Activated naive CD4-positive, alpha-beta T cell treated with anti-CD3 and anti-CD28 coated beads, Interleukin-2, amount 10 ng/mL, durations not matched to agents 7 days and 5 days (primary cell): ENCODE measurements around the gene KLRK1.
"Not testable (repeated sequence)": the region's sequence is repeated elsewhere in the genome, so short reads cannot be mapped to it uniquely, and the experiment has no call there.

ENCODE experiments used
- CTCF ChIA-PET: fragments of 350-600 bp; sonication (Branson Sonifier 250); formaldehyde crosslinking; loops from one replicate; lab custom pipeline; 2021; ENCODE audit warnings: antibody characterized with exemption; lab: Charles Lee
- DNase-seq: peaks from one replicate; pipeline ENCODE4 v3.0.0-alpha.2; 2020
- H3K27ac Mint-ChIP-seq: one replicate; pipeline ENCODE4 v1.8.0; 2021; ENCODE audit warnings: mild to moderate bottlenecking, moderate library complexity, mixed read lengths
- H3K27me3 Mint-ChIP-seq: one replicate; pipeline ENCODE4 v1.8.0; 2021; ENCODE audit warnings: mild to moderate bottlenecking, mixed read lengths
- H3K36me3 Mint-ChIP-seq: one replicate; pipeline ENCODE4 v1.8.0; 2021; ENCODE audit warnings: mixed read lengths
- H3K4me1 Mint-ChIP-seq: one replicate; pipeline ENCODE4 v1.8.0; 2021; ENCODE audit warnings: mixed read lengths
- H3K4me3 Mint-ChIP-seq: one replicate; pipeline ENCODE4 v1.8.0; 2021; ENCODE audit warnings: mild to moderate bottlenecking, moderate library complexity, mixed read lengths
- H3K9me3 Mint-ChIP-seq: one replicate; pipeline ENCODE4 v1.8.0; 2021; ENCODE audit warnings: mixed read lengths

Gene KLRK1

DNA sequence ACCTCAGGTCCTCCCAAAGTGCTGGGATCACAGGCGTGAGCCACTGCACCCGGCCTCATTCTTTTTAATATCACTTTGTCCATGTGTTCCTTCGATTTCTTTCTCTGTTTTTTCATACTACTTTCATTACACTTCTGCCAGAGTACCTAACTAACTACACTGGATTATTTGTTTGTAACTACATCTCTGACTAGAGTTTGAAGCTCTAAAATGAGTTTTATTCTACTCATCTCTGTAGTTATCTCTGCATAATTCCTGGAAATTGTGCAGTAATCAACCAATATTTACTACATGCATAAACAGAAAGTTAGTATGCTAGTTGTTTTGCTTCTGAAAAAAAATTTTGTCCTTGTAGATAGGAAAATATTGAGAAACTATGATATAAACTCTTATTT is 15.2 kb downstream of the KLRK1 start:
- Mint-ChIP-seq H3K4me1 (peaks cover 13% of the 10 kb centered on the region), H3K9me3 (no peaks in the 10 kb centered on the region), H3K36me3 (no peaks in the 10 kb centered on the region), H3K4me3 (no peak overlapping the region), H3K27me3 (peaks cover 9% of the 10 kb centered on the region), H3K27ac (no peak overlapping the region)
- no peak for DNase-seq
- CTCF ChIA-PET, result no interaction called here

DNA sequence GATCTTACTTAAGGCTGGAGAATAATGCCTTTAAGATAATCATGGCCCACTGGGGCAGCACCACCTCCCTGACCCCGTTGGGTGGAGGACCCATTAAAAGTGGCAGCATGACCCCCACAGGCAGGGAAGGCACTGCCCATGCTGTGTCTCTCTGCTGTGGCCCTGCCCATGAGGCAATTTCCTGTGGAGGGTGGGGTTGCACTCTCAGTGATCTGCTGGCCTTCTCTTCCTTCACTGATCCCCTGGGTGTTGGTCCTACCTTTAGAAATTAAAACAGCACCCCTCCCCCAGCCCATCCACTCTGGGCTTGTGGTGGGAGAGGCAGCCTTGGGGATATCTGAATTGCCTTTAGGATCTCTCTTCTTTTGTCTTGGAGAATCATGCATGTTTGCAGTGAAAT is 17.3 kb downstream of the KLRK1 start:
- peaks cover 6% of the 10 kb centered on the region for H3K9me3 Mint-ChIP-seq
- peaks cover 2% of the 10 kb centered on the region for H3K36me3 Mint-ChIP-seq
- H3K4me1 Mint-ChIP-seq, result peaks cover 16% of the 10 kb centered on the region
- DNase-seq, result no peak
- H3K27ac Mint-ChIP-seq, result no peak overlapping the region
- CTCF ChIA-PET, result no interaction called here
- peaks cover 16% of the 10 kb centered on the region for H3K27me3 Mint-ChIP-seq
- no peak overlapping the region for H3K4me3 Mint-ChIP-seq

DNA sequence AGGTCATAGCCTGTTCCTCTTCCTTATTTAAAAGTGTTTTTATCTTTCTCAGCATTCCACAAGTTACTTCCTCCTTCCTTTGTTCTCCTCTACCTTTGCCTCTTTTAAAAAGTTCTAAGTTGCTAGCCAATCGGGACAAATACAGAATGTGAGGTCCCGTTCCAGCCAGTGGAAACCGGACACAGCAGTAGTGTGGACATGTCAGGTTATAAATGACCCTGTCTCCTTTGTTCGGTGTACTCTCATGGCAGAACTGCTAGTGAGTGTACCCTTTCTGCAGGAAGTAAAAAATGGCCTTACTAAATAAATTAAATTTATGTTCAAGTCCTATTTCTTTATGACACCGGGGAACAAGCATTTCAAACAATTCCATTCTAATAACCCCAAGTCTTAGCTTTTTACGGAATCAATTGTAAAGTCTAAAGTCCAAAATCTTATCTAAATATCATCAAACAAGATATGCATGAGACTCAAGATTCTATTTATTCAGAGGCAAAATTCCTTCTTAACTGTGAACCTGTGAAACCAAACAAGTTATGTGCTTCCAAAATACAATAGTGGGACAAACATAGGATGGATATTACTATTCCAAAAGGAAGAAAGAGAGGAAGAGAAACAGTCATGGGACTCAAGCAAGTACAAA is 17.8 kb downstream of the KLRK1 start:
- CTCF ChIA-PET, H3K9me3 Mint-ChIP-seq, H3K36me3 Mint-ChIP-seq, H3K27ac Mint-ChIP-seq, H3K4me3 Mint-ChIP-seq, DNase-seq: not testable (repeated sequence)
- peaks cover 16% of the 10 kb centered on the region for H3K4me1 Mint-ChIP-seq
- H3K27me3 Mint-ChIP-seq, result peaks cover 16% of the 10 kb centered on the region

DNA sequence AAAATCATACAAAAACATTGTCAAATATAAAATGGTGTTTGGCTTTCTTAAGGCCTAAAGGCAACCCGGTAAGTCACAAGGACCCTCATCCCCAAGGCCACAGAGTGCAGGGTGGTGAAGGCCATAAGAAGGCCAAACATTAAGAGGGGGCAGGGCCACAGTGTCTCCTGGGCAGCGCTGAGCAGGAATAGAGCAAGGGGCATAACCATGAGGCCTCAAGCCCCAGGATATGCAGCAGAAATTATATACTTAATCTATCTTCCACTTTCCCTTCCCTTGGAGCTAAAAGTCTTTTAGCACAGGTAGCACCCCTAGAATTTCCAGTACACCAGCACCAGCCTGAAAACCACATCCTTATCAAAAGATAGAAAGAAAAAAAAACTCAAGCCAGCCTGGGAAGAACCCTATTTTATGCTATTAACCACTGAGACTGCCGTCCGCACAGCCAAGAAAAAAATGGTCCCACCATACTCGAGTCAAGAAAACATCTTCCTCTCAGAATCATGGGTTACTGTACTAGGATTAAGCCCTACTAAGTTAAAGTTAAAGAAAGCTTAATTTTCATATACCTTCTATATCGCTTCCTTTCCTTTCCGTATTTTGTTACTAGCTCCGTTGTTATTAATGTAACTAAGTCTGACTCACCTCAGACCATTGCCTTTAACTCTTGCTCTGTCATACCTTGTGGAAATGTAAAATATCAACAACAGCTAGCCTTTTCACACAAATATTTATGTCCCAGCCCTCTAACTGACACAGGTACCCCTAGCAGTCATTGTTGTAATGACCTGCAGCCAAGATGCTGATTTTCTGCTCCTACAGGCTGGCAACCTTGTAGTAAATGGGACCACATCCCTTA is 20.1 kb downstream of the KLRK1 start:
- Mint-ChIP-seq H3K4me1 (peaks cover 16% of the 10 kb centered on the region), H3K9me3 (peaks cover 7% of the 10 kb centered on the region), H3K27me3 (peaks cover 16% of the 10 kb centered on the region), H3K4me3 (no peak overlapping the region), H3K27ac (no peak overlapping the region), H3K36me3 (peaks cover 2% of the 10 kb centered on the region)
- CTCF ChIA-PET, result interaction anchor here (0.6 kb wide), 1 partner anchor 14 kb away, joined by 3 read pairs; no protein-coding TSS in a partner anchor
- DNase-seq, result no peak

DNA sequence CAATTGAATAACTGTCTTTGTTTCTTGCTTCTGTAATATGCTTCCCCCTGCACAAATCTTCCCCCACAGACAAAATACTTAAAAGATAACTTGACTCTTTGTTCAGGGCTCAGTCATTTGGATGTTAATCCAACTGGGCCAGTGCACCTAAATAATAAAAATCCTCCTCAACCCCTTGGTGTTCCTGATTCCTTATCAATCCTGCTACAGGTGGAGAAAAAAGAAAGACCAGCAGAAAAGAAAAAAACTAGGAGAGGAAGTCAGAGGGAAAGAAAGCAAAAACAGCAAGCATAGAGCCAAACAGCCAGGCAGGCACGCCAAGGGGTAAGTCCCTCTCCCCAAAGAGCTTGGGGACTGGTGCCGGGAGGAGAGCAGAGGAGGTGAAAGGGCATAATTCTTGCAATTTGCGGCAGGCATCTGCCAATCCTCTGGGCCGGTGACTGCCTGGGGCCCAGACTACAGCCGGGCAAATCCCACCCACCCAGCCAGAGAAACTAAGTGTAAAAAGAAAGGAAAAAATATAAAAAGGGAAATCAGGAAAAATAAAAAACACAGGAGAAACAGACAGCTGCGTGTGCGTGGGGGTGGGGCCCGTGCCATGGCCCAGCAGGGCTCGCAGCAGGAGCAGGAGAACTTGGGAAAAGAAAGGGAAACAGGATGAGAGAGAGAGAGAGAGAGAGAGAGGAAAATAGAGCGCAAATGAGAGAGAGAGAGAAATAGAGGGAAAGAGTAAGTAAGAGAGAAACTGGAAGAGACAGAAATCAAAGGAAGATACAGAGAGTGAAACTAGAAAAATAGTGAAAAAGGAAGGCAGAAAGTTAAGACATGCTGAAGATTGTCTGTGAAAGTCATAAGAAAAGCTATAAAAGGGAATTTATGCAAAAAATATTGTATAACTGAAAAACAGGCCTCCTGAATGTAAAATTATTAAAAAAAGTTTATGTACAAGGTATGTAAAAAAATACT is 21.4 kb downstream of the KLRK1 start:
- CTCF ChIA-PET, result no interaction called here
- Mint-ChIP-seq H3K4me3 (no peak overlapping the region), H3K4me1 (peaks cover 16% of the 10 kb centered on the region), H3K9me3 (peaks cover 7% of the 10 kb centered on the region), H3K27me3 (peaks cover 10% of the 10 kb centered on the region), H3K27ac (peak overlapping the region; percentile 31), H3K36me3 (peaks cover 2% of the 10 kb centered on the region)
- DNase-seq, result no peak

DNA sequence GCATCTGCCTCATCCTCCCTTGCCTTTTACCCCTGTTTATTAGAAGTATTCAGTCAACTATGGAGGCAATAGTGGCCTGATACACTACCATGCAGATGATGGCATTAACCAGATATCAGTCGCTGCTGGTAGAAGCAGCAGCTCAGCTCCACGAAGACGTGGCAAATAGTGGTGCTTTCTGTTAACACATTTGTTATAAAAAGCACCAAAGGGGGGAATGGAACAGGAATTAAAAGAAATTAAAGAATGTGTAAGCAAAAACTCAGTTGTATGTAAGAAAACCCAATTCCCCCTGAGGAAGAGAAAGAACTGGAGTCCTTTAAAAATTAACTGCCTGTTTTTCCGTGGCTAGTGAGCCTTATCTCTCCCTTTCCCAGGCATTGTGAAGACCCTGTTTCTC is 22.1 kb downstream of the KLRK1 start:
- H3K9me3 Mint-ChIP-seq, H3K36me3 Mint-ChIP-seq, DNase-seq, H3K27ac Mint-ChIP-seq, H3K4me3 Mint-ChIP-seq: not testable (repeated sequence)
- Mint-ChIP-seq H3K27me3 (peaks cover 10% of the 10 kb centered on the region), H3K4me1 (peaks cover 12% of the 10 kb centered on the region)
- CTCF ChIA-PET, result interaction anchor here (1.6 kb wide), 1 partner anchor 30 kb away, joined by 4 read pairs; no protein-coding TSS in a partner anchor

DNA sequence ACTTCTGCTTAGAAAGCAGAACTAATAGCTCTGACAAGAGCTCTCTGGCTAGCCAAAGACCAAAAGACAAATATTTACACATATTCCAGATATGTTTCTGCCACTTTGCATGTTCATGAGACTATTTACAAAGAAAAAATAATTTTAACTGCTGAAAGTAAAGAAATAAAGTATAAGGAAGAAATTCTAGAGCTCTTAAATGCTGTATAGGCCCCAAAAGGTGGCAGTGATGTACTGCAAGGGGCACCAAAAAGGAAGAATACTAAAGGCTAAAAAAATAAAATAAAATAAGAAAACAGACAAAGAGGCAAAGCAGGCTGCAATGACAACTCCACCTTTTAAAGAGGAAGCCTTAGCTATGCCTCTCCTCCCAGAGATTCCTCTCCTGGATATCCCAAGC is 23.0 kb downstream of the KLRK1 start:
- no peak for DNase-seq
- Mint-ChIP-seq H3K27me3 (peaks cover 10% of the 10 kb centered on the region), H3K36me3 (peaks cover 2% of the 10 kb centered on the region), H3K4me3 (no peak overlapping the region), H3K27ac (no peak overlapping the region), H3K4me1 (peaks cover 4% of the 10 kb centered on the region), H3K9me3 (peaks cover 7% of the 10 kb centered on the region)
- CTCF ChIA-PET, result interaction anchor here (1.6 kb wide), 1 partner anchor 31 kb away, joined by 4 read pairs; no protein-coding TSS in a partner anchor

DNA sequence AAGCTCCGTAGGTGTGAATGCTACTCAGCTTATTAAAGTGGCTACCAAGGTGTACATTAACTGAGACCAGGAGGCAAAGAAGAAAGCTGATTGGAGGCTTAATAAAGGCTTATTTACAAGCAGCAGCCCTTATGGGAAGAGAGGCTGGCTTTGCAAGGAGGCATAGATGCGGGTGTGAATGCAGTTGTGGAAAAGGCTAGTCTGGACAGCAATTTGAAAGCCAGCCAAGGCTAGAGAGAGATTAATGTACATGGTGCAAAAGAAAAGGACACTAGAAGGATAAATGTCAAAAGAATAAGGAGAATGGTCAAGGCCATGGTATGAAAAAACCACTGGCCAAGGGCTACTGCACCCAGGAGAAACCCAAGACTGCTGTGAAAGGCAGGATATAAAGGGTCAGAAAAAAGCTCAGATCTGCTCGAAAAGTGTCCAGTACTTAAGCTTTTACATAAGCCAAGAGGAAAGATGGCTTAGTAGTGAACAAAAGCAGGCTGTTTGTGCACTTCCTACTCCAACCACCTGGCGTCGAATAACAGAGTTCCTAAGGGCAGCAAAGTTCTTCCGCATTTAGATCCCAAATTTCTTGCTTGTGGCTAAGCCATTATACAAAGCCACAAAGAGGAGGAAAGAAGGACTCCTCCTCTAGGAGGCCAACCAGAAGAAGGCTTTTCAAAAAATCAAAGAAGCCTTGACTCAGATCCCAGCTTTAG is 24.0 kb downstream of the KLRK1 start:
- no peak for DNase-seq
- H3K36me3 Mint-ChIP-seq, result peaks cover 2% of the 10 kb centered on the region
- H3K27ac Mint-ChIP-seq, result no peak overlapping the region
- H3K9me3 Mint-ChIP-seq, result peaks cover 7% of the 10 kb centered on the region
- peaks cover 3% of the 10 kb centered on the region for H3K4me1 Mint-ChIP-seq
- peaks cover 14% of the 10 kb centered on the region for H3K27me3 Mint-ChIP-seq
- no peak overlapping the region for H3K4me3 Mint-ChIP-seq
- CTCF ChIA-PET, result interaction anchor here (1.6 to 1.8 kb wide), 2 partner anchors 25 to 32 kb away, joined by 4 read pairs; no protein-coding TSS in a partner anchor

DNA sequence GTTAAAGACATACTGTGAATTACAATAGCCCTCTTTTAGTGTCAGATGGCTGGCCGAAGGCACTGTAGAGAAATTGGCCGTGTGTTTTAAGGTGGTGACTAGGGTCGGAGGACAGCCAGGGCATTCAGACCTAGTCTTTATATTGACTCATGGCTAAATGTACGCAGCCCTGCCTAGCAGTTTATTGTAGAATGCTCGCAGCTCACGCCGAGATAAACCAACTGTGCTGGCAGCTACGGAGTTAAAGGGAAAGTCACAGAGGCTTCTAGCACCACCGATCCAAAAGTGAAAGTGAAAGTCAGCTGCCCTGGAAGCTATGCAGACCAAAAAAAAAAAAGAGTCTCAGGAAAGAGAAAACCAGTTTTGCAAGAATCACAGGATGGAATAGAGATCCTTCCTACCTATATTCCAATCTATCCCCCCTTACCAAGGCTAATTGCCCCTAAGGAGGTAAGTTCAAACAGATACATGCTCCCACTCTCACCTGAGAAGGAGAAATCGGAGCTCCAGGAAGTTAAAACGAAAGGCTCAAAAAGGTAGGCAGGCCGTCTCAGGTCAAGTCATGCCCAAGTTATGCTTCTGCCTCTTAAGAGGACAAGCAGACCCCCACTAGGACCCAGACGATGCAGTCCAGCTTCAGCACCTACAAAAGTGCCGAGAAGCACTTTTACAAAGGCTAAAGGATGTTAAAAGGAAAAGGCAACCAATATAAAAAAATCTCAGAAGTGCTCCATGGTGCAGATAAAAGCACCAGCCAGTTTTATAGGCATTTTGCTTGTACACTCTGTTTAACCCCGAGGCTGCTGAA is 24.8 kb downstream of the KLRK1 start:
- Mint-ChIP-seq H3K27ac (no peak overlapping the region), H3K9me3 (peaks cover 7% of the 10 kb centered on the region), H3K4me3 (no peak overlapping the region), H3K27me3 (peaks cover 12% of the 10 kb centered on the region), H3K36me3 (peaks cover 2% of the 10 kb centered on the region), H3K4me1 (peaks cover 3% of the 10 kb centered on the region)
- CTCF ChIA-PET, result interaction anchor here (1.8 kb wide), 1 partner anchor 26 kb away, joined by 4 read pairs; no protein-coding TSS in a partner anchor
- DNase-seq, result peak; percentile 80

DNA sequence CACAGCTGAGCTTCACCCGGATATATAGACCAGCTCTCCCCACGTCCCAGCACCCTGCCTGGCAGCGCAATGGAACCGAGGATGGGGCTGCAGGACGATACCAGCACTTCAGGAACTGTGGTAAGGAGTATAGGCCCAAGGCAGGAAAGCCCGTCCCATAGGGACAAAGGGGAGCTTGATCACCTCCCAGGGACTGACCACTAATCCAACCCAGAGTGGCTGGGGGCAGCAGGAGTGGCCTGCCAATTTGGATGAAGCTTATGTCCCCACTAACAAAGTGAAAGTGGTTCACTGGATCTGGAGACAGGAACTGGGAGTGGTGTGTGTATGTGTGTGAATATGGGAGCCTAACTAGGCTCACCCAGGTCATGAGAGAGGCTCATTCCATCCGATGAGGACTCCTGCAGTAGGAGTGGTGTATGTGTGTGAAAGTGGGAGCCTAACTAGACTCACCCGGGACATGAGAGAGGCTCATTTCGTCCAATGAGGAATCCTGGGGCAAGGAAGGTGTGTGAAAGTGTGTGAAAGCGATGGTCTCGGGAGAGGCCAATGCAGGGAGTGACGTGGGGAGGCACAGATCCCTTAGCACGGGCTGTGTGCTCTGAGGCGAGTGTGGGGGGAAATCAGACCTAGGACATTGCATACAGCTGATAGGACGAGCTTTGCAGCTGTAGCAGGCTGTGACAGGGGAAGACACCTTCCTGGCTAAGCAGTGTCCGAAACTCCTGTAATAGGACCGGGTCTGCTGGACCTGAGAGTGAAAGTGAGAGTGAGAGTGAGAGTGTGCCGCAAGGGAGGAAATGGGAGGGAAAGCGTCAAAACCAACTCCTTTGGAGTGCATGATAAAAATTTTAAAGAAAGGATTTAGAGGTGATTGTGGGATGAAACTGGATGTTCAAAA is 25.7 kb downstream of the KLRK1 start:
- Mint-ChIP-seq H3K27me3 (peaks cover 12% of the 10 kb centered on the region), H3K36me3 (peaks cover 2% of the 10 kb centered on the region)
- CTCF ChIA-PET, result no interaction called here

DNA sequence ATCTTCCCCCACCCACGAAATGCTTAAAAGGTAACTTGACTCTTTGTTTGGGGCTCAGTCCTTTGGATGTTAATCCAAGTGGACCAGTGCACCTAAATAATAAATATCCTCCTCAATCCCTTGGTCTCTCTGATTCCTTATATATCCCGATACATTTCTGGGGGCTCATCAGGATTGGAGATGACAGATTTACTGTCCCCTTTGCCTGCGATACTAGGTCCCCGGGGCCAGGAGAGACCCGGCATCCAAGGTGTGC is 26.3 kb downstream of the KLRK1 start:
- DNase-seq, result no peak
- peaks cover 11% of the 10 kb centered on the region for H3K4me1 Mint-ChIP-seq
- H3K4me3 Mint-ChIP-seq, result no peak overlapping the region
- H3K27ac Mint-ChIP-seq, result no peak overlapping the region
- CTCF ChIA-PET, result no interaction called here
- H3K27me3 Mint-ChIP-seq, result peaks cover 15% of the 10 kb centered on the region
- peaks cover 5% of the 10 kb centered on the region for H3K36me3 Mint-ChIP-seq
- H3K9me3 Mint-ChIP-seq, result peaks cover 7% of the 10 kb centered on the region

More for the DNA sequence above, 25.7 kb downstream of the KLRK1 start:
- peaks cover 7% of the 10 kb centered on the region for H3K9me3 Mint-ChIP-seq
- no peak overlapping the region for H3K27ac Mint-ChIP-seq
- H3K4me1 Mint-ChIP-seq, result peaks cover 5% of the 10 kb centered on the region
- H3K4me3 Mint-ChIP-seq, result no peak overlapping the region
- DNase-seq, result peak; percentile 57
